Measurements from ENCODE around the gene PPP6R3. TPM values are rescaled to one million over a fixed set of nuclear protein-coding genes. Genes with fewer than 3 reads are reported as not detected.

Gene PPP6R3
- polyA plus RNA-seq, 1 donor (not counting 4 experiments of a cell fraction or from before 2014, with no cell fraction given) = 50.2 TPM

DNA sequence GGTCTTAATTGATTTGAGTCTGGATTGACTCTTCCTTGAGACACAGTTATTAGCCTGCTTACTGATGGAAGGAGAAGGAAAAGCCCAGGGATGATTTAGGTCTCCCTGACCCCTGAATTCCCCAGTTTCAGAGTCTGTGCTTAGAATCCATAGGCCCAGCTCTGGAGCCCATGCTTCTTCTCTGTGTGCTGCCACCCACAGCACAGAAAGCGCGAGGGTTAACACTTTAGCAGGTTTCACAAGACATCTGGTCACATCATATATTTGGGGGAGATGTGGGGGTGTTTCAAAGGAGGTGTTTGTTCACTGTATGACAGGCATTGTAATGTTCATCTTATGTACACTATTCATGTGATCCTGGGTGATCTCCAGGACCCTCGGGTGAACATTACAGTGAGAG, 107.0 kb downstream of the PPP6R3 start:
- H3K36me3 ChIP-seq (ENCODE audit: control insufficient read depth in 2 of 2, extremely low read depth in 1 of 2, insufficient read depth in 2 of 2, low read length in 2 of 2) = peaks cover 18 to 35% of the 10 kb centered on the region in 2 experiments
- no peak for TF ChIP-seq EZH2 (IDR thresholded peaks at IDR 0.05; ENCODE audit: low read length)
- TF ChIP-seq, protein P1, sequence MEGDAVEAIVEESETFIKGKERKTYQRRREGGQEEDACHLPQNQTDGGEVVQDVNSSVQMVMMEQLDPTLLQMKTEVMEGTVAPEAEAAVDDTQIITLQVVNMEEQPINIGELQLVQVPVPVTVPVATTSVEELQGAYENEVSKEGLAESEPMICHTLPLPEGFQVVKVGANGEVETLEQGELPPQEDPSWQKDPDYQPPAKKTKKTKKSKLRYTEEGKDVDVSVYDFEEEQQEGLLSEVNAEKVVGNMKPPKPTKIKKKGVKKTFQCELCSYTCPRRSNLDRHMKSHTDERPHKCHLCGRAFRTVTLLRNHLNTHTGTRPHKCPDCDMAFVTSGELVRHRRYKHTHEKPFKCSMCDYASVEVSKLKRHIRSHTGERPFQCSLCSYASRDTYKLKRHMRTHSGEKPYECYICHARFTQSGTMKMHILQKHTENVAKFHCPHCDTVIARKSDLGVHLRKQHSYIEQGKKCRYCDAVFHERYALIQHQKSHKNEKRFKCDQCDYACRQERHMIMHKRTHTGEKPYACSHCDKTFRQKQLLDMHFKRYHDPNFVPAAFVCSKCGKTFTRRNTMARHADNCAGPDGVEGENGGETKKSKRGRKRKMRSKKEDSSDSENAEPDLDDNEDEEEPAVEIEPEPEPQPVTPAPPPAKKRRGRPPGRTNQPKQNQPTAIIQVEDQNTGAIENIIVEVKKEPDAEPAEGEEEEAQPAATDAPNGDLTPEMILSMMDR (optimal IDR thresholded peaks at IDR 0.05 in 1 of 3, IDR thresholded peaks at IDR 0.05 in 1 of 3, conservative IDR thresholded peaks at IDR 0.05 in 1 of 3; ENCODE audit: extremely low read depth in 1 of 3, insufficient read depth in 2 of 3, low read length in 3 of 3) = no peak
- peaks cover 2% of the 10 kb centered on the region for H3K79me2 ChIP-seq (ENCODE audit: control insufficient read depth, insufficient read depth, low read length)
- H2AFZ ChIP-seq (ENCODE audit: control insufficient read depth, low read length) = no peak overlapping the region
- no peaks in the 10 kb centered on the region for H3K9me3 ChIP-seq (ENCODE audit: control insufficient read depth, low read depth, low read length)
- no peaks in the 10 kb centered on the region for H3K27me3 ChIP-seq (ENCODE audit: control insufficient read depth, extremely low read depth, insufficient read depth, low read length)
- no peaks in the 10 kb centered on the region for H3K9me1 ChIP-seq (ENCODE audit: control insufficient read depth, extremely low read depth, insufficient read depth, low read length)
- no peak overlapping the region for H3K4me2 ChIP-seq (ENCODE audit: control insufficient read depth, extremely low read depth, insufficient read depth, low read depth, low read length)
- no peaks in the 10 kb centered on the region for H4K20me1 ChIP-seq (ENCODE audit: control insufficient read depth, extremely low read depth, insufficient read depth, low read length)
- no peak overlapping the region for H3K9ac ChIP-seq (ENCODE audit: control insufficient read depth, extremely low read depth, insufficient read depth, low read length)
- dilution Hi-C loops (cut with MboI; ENCODE audit: extremely low pct_ligation_motif_present, low sequenced_read_pairs) = no loop called here
- H3K4me1 ChIP-seq (ENCODE audit: control insufficient read depth, extremely low read depth, insufficient read depth, low read length) = peaks cover 2% of the 10 kb centered on the region
- no peak overlapping the region for H3K27ac ChIP-seq (ENCODE audit: control insufficient read depth, insufficient read depth, low read length)
- DNase-seq (ENCODE audit: low read depth, low spot score) (no peak), FAIRE-seq (no peak)
- H3K4me3 ChIP-seq (ENCODE audit: control insufficient read depth in 2 of 3, extremely low read depth in 1 of 3, insufficient read depth in 2 of 3, low read depth in 1 of 3, low read length in 3 of 3) = no peak overlapping the region

- FAIRE-seq (no peak), DNase-seq (ENCODE audit: low read depth, low spot score) (no peak)
- Histone ChIP-seq H2AFZ (ENCODE audit: control insufficient read depth, low read length) (no peak overlapping the region), H3K27me3 (ENCODE audit: control insufficient read depth, extremely low read depth, insufficient read depth, low read length) (no peaks in the 10 kb centered on the region), H3K9ac (ENCODE audit: control insufficient read depth, extremely low read depth, insufficient read depth, low read length) (no peak overlapping the region), H3K9me3 (ENCODE audit: control insufficient read depth, low read depth, low read length) (no peaks in the 10 kb centered on the region), H3K79me2 (ENCODE audit: control insufficient read depth, insufficient read depth, low read length) (peaks cover 5% of the 10 kb centered on the region), H3K4me1 (ENCODE audit: control insufficient read depth, extremely low read depth, insufficient read depth, low read length) (peaks cover 2% of the 10 kb centered on the region), H4K20me1 (ENCODE audit: control insufficient read depth, extremely low read depth, insufficient read depth, low read length) (peaks cover 4% of the 10 kb centered on the region), H3K36me3 (ENCODE audit: control insufficient read depth in 2 of 2, extremely low read depth in 1 of 2, insufficient read depth in 2 of 2, low read length in 2 of 2) (peaks cover 19 to 32% of the 10 kb centered on the region in 2 experiments), H3K27ac (ENCODE audit: control insufficient read depth, insufficient read depth, low read length) (no peak overlapping the region), H3K4me2 (ENCODE audit: control insufficient read depth, extremely low read depth, insufficient read depth, low read depth, low read length) (no peak overlapping the region), H3K4me3 (ENCODE audit: control insufficient read depth in 2 of 3, extremely low read depth in 1 of 3, insufficient read depth in 2 of 3, low read depth in 1 of 3, low read length in 3 of 3) (no peak overlapping the region), H3K9me1 (ENCODE audit: control insufficient read depth, extremely low read depth, insufficient read depth, low read length) (no peaks in the 10 kb centered on the region)
- TF ChIP-seq, protein P1 (optimal IDR thresholded peaks at IDR 0.05 in 1 of 3, IDR thresholded peaks at IDR 0.05 in 1 of 3, conservative IDR thresholded peaks at IDR 0.05 in 1 of 3; ENCODE audit: extremely low read depth in 1 of 3, insufficient read depth in 2 of 3, low read length in 3 of 3) = no peak
- no peak for TF ChIP-seq EZH2 (IDR thresholded peaks at IDR 0.05; ENCODE audit: low read length)
- dilution Hi-C loops (cut with MboI; ENCODE audit: extremely low pct_ligation_motif_present, low sequenced_read_pairs) = no loop called here
Measured at GRCh38 chr11:68569357-68569756, 108.8 kb downstream of the PPP6R3 start.
